Measurements from ENCODE around the gene MESD.

MESD gene

GRCh38 chr15:80906159-80906766, 83.4 kb downstream of the MESD start:
- Histone ChIP-seq H3K4me3 (ENCODE audit: low read length) (no peak overlapping the region), H3K4me2 (ENCODE audit: low read length) (no peak overlapping the region), H3K27ac (ENCODE audit: low read length) (no peak overlapping the region), H3K4me1 (ENCODE audit: low read length) (no peaks in the 10 kb centered on the region), H3K27me3 (ENCODE audit: low read depth, low read length) (no peaks in the 10 kb centered on the region; the same call in 1 of the 2 replicates), H3K9me3 (ENCODE audit: insufficient read depth, low read length) (no peaks in the 10 kb centered on the region), H3K79me2 (ENCODE audit: low read length) (no peaks in the 10 kb centered on the region), H3K36me3 (replicated peaks; ENCODE audit: low read depth, low read length) (no peaks in the 10 kb centered on the region), H3K9ac (ENCODE audit: low read length) (no peak overlapping the region), H4K20me1 (ENCODE audit: insufficient read depth, low read length) (no peaks in the 10 kb centered on the region), H2AFZ (ENCODE audit: low read depth, low read length) (no peak overlapping the region)
- TF ChIP-seq, protein P1, sequence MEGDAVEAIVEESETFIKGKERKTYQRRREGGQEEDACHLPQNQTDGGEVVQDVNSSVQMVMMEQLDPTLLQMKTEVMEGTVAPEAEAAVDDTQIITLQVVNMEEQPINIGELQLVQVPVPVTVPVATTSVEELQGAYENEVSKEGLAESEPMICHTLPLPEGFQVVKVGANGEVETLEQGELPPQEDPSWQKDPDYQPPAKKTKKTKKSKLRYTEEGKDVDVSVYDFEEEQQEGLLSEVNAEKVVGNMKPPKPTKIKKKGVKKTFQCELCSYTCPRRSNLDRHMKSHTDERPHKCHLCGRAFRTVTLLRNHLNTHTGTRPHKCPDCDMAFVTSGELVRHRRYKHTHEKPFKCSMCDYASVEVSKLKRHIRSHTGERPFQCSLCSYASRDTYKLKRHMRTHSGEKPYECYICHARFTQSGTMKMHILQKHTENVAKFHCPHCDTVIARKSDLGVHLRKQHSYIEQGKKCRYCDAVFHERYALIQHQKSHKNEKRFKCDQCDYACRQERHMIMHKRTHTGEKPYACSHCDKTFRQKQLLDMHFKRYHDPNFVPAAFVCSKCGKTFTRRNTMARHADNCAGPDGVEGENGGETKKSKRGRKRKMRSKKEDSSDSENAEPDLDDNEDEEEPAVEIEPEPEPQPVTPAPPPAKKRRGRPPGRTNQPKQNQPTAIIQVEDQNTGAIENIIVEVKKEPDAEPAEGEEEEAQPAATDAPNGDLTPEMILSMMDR (IDR thresholded peaks at IDR 0.05; ENCODE audit: low read depth, low read length) = no peak
- no peak for TF ChIP-seq EZH2phosphoT487 (IDR thresholded peaks at IDR 0.05; ENCODE audit: low read depth)

GRCh38 chr15:80904998-80905397, 84.6 kb downstream of the MESD start:
- Histone ChIP-seq H3K4me2 (ENCODE audit: low read length) (no peak overlapping the region), H3K27me3 (ENCODE audit: low read depth, low read length) (no peaks in the 10 kb centered on the region; the same call in 1 of the 2 replicates), H4K20me1 (ENCODE audit: insufficient read depth, low read length) (no peaks in the 10 kb centered on the region), H3K27ac (ENCODE audit: low read length) (no peak overlapping the region), H3K9ac (ENCODE audit: low read length) (no peak overlapping the region), H3K79me2 (ENCODE audit: low read length) (no peaks in the 10 kb centered on the region), H2AFZ (ENCODE audit: low read depth, low read length) (no peak overlapping the region), H3K9me3 (ENCODE audit: insufficient read depth, low read length) (no peaks in the 10 kb centered on the region), H3K4me1 (ENCODE audit: low read length) (no peaks in the 10 kb centered on the region), H3K36me3 (replicated peaks; ENCODE audit: low read depth, low read length) (no peaks in the 10 kb centered on the region), H3K4me3 (ENCODE audit: low read length) (no peak overlapping the region)
- TF ChIP-seq EZH2phosphoT487 (IDR thresholded peaks at IDR 0.05; ENCODE audit: low read depth) = no peak
- TF ChIP-seq, protein P1 (IDR thresholded peaks at IDR 0.05; ENCODE audit: low read depth, low read length) = no peak

- Histone ChIP-seq H3K27ac (ENCODE audit: low read length) (no peak overlapping the region), H3K9ac (ENCODE audit: low read length) (no peak overlapping the region), H2AFZ (ENCODE audit: low read depth, low read length) (no peak overlapping the region), H3K79me2 (ENCODE audit: low read length) (no peaks in the 10 kb centered on the region), H3K4me2 (ENCODE audit: low read length) (no peak overlapping the region), H3K4me1 (ENCODE audit: low read length) (no peaks in the 10 kb centered on the region), H4K20me1 (ENCODE audit: insufficient read depth, low read length) (no peaks in the 10 kb centered on the region), H3K4me3 (ENCODE audit: low read length) (no peak overlapping the region), H3K36me3 (replicated peaks; ENCODE audit: low read depth, low read length) (no peaks in the 10 kb centered on the region), H3K27me3 (ENCODE audit: low read depth, low read length) (no peaks in the 10 kb centered on the region; the same call in 1 of the 2 replicates), H3K9me3 (ENCODE audit: insufficient read depth, low read length) (no peaks in the 10 kb centered on the region)
- TF ChIP-seq, protein P1 (IDR thresholded peaks at IDR 0.05; ENCODE audit: low read depth, low read length) = no peak
- TF ChIP-seq EZH2phosphoT487 (IDR thresholded peaks at IDR 0.05; ENCODE audit: low read depth) = no peak
These were observed 87.3 kb downstream of the MESD start for GRCh38 chr15:80902298-80902801.

DNA sequence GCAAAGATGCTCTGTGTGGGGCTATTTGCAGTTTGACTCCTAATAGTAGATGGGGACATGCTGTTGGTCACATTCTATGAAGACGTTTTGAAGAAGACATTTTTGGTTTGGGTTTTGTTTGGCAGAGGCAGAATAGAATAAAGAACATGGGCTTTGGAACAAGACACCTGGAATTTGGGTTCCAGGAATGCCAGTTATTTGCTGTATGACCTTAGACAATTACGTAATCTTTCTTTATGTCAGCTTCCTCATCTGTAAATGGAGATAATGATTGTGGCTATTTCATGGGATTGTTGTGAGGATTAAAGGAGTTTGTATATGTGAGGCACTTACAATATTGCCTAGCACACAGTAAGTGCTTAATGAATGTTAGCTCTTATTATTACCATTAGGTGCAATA, 91.6 kb downstream of the MESD start:
- H3K27me3 ChIP-seq (ENCODE audit: low read depth, low read length) = no peaks in the 10 kb centered on the region
- no peak overlapping the region for H3K27ac ChIP-seq (ENCODE audit: low read length)
- H3K36me3 ChIP-seq (replicated peaks; ENCODE audit: low read depth, low read length) = peaks cover 7% of the 10 kb centered on the region
- no peaks in the 10 kb centered on the region for H3K4me1 ChIP-seq (ENCODE audit: low read length)
- no peak overlapping the region for H2AFZ ChIP-seq (ENCODE audit: low read depth, low read length)
- H3K9ac ChIP-seq (ENCODE audit: low read length) = no peak overlapping the region
- H4K20me1 ChIP-seq (ENCODE audit: insufficient read depth, low read length) = no peaks in the 10 kb centered on the region
- H3K9me3 ChIP-seq (ENCODE audit: insufficient read depth, low read length) = peaks cover 3% of the 10 kb centered on the region
- H3K4me3 ChIP-seq (ENCODE audit: low read length) = no peak overlapping the region
- TF ChIP-seq EZH2phosphoT487 (IDR thresholded peaks at IDR 0.05; ENCODE audit: low read depth) = no peak
- TF ChIP-seq, protein P1 (IDR thresholded peaks at IDR 0.05; ENCODE audit: low read depth, low read length) = no peak
- no peaks in the 10 kb centered on the region for H3K79me2 ChIP-seq (ENCODE audit: low read length)
- no peak overlapping the region for H3K4me2 ChIP-seq (ENCODE audit: low read length)
